Colonic mucosa (tissue), 4 donors: ENCODE data around the gene GPC5. TPM values are rescaled to one million over a fixed set of nuclear protein-coding genes. Genes with fewer than 3 reads are reported as not detected.

Experiments
- DNase-seq: peaks from one replicate; pipeline ENCODE4 v3.0.0-alpha.2; 2020
- H3K27ac ChIP-seq: fragments of 200-600 bp; one replicate; pipeline ENCODE4 v1.8.0; 2021
- H3K27me3 ChIP-seq: fragments of 200-600 bp; one replicate; pipeline ENCODE4 v1.8.0; 2021
- H3K36me3 ChIP-seq: fragments of 200-600 bp; one replicate; pipeline ENCODE4 v1.8.0; 2021
- H3K4me1 ChIP-seq: fragments of 200-600 bp; one replicate; pipeline ENCODE4 v1.8.0; 2021; ENCODE audit warnings: mild to moderate bottlenecking
- H3K4me3 ChIP-seq: fragments of 200-600 bp; one replicate; pipeline ENCODE4 v1.8.0; 2021
- H3K9ac ChIP-seq, 2 donors: one replicate each; pipeline ENCODE4 v1.7.0; 2013; ENCODE audit warnings: control low read depth in 2 of 2, low read depth in 2 of 2, low read length in 2 of 2
- H3K9me3 ChIP-seq: fragments of 200-600 bp; one replicate; pipeline ENCODE4 v1.8.0; 2021
- intact Hi-C: fragments of 100-400 bp; cut with DNase I; formaldehyde crosslinking; loops from one replicate; pipeline ENCODE4 v1.14.1; 2022
- total RNA-seq, 2 donors: library from RNA; stranded (reverse); fragmentation: NEBNext Ultra II Directional in 1 of 2; extraction: Animal tissue kit (Norgen Biotek cat#: 25700) in 1 of 2; gene quantifications; one replicate each; pipeline ENCODE4 v1.2.1, GENCODE V29; 2021
- TF ChIP-seq, protein P1 (sequence below): fragments of 200-600 bp; IDR thresholded peaks from one replicate; pipeline ENCODE4 v1.8.0; 2022; ENCODE audit warnings: antibody characterized with exemption, mild to moderate bottlenecking
- donor health status: healthy.
- donor health status: DM: no; HTN: no; CAD: no.
- donor health status: DM: no; HTN: no; CAD: no.

Gene GPC5
- total RNA-seq, 2 donors from 2014 or later = 0.42 TPM; not detected in 1

DNA sequence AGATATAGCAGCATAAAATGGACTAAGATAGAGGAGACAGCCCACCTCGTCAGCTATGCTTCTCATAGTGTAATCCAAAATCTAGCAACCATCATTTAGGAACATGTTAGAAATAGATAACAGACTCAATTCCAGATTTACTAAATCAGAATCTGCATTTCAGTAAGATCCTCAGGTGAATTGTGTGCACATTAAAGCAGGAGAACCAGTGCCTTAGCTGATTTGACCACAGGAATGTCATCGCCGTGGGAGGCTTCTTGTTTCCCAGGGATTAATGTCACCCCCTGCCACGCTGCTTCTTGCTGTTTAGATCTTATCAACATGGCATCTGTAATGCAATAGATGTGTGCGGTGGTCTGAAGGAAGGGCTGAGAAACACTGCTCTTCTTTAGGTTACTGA is 84.0 kb downstream of the GPC5 start:
- Histone ChIP-seq H3K36me3 (no peaks in the 10 kb centered on the region), H3K9ac (no peak overlapping the region), H3K27me3 (no peaks in the 10 kb centered on the region), H3K4me1 (no peaks in the 10 kb centered on the region), H3K4me3 (no peak overlapping the region), H3K9me3 (no peaks in the 10 kb centered on the region), H3K27ac (no peak overlapping the region)
- TF ChIP-seq, protein P1, sequence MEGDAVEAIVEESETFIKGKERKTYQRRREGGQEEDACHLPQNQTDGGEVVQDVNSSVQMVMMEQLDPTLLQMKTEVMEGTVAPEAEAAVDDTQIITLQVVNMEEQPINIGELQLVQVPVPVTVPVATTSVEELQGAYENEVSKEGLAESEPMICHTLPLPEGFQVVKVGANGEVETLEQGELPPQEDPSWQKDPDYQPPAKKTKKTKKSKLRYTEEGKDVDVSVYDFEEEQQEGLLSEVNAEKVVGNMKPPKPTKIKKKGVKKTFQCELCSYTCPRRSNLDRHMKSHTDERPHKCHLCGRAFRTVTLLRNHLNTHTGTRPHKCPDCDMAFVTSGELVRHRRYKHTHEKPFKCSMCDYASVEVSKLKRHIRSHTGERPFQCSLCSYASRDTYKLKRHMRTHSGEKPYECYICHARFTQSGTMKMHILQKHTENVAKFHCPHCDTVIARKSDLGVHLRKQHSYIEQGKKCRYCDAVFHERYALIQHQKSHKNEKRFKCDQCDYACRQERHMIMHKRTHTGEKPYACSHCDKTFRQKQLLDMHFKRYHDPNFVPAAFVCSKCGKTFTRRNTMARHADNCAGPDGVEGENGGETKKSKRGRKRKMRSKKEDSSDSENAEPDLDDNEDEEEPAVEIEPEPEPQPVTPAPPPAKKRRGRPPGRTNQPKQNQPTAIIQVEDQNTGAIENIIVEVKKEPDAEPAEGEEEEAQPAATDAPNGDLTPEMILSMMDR = no peak
- intact Hi-C loops = no loop called here
- DNase-seq = no peak

DNA sequence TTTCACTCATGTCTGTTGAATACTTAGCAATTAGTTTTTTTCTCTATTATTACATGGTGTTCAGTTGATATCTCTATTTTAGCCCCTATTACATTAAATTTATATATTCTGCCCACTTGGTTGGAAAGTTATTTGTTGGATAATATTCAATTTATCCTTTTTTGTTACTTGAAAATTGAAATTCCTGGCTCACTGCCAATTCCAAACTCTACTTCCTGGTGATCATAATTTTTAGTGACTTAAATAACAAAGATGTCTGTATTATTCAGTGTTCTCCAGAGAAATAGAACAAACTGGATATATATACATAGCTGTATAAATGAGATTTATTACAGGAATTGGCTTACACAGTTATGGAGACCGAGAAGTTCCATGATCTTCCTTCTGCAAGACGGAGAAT is 93.6 kb downstream of the GPC5 start:
- Histone ChIP-seq H3K4me1 (no peaks in the 10 kb centered on the region), H3K36me3 (no peaks in the 10 kb centered on the region), H3K27me3 (no peaks in the 10 kb centered on the region), H3K9me3 (no peaks in the 10 kb centered on the region), H3K27ac (no peak overlapping the region), H3K9ac (no peak overlapping the region), H3K4me3 (no peak overlapping the region)
- TF ChIP-seq, protein P1 = no peak
- intact Hi-C loops = no loop called here
- no peak for DNase-seq

DNA sequence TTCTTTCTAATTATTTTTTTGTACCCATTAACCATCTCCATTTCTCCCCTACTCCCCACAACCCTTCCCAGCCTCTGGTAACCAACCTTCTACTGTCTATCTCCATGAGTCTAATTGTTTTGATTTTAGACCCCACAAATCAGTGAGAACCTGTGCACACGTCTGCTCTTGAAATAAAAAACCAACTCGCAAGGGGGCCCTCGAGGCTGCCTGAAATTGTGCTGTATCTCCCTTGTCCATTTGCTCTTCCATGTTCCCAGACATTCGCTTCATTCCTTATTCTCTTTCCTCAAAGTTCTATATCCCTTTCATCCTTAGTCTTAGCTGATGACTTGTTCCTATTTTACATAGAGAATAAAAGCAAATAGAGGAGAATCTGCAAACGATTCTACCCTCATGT is 95.0 kb downstream of the GPC5 start:
- Histone ChIP-seq H3K4me3 (no peak overlapping the region), H3K9ac (no peak overlapping the region), H3K27me3 (no peaks in the 10 kb centered on the region), H3K4me1 (no peaks in the 10 kb centered on the region), H3K9me3 (no peaks in the 10 kb centered on the region), H3K27ac (no peak overlapping the region), H3K36me3 (no peaks in the 10 kb centered on the region)
- intact Hi-C loops = no loop called here
- TF ChIP-seq, protein P1 = no peak
- no peak for DNase-seq

DNA sequence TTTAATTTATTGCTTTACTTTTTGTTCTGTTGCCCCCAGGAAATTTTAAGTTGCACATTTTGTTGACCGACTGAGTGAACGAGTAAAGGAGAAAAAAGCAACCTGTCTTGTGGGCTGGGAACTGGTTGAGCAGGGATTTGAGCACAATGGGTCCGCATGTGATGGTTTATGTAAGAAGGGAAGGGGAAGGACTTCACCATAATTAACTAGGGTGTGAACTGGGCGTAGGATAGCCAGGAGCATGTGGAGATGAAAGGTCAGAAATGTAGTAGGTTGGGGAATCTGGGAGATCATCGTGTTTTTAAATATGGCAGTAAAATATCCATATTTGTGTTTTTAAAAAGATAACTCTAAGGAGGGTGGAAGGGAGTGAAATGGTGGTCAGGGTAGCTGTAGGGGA is 99.9 kb downstream of the GPC5 start:
- H3K4me1 ChIP-seq = no peaks in the 10 kb centered on the region
- no peaks in the 10 kb centered on the region for H3K27me3 ChIP-seq
- H3K9me3 ChIP-seq = no peaks in the 10 kb centered on the region
- TF ChIP-seq, protein P1 = no peak
- no peak for DNase-seq
- intact Hi-C loops = no loop called here
- H3K36me3 ChIP-seq = no peaks in the 10 kb centered on the region
- no peak overlapping the region for H3K27ac ChIP-seq
- H3K9ac ChIP-seq = no peak overlapping the region
- H3K4me3 ChIP-seq = no peak overlapping the region

DNA sequence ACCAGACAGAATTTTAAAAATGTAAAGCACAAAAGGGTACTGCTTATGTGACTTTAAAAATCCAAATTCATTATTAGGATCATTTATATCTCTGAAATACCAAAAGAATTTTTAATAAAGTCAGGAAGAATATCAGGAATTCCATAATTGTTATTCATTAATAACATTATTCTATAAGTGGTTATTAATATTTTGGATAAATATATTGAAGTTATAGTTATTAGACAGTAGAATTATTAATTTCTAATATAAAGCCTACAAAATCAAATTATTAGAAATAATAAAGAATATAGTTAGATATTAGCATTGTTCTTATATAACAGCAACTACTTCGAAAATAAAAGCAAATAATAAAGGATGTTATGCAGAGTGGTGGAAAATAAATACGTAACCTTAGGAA is 105.8 kb downstream of the GPC5 start:
- Histone ChIP-seq H3K36me3 (no peaks in the 10 kb centered on the region), H3K9ac (no peak overlapping the region), H3K4me3 (no peak overlapping the region), H3K4me1 (no peaks in the 10 kb centered on the region), H3K9me3 (no peaks in the 10 kb centered on the region), H3K27ac (no peak overlapping the region), H3K27me3 (no peaks in the 10 kb centered on the region)
- intact Hi-C loops = no loop called here
- TF ChIP-seq, protein P1 = no peak
- DNase-seq = no peak

DNA sequence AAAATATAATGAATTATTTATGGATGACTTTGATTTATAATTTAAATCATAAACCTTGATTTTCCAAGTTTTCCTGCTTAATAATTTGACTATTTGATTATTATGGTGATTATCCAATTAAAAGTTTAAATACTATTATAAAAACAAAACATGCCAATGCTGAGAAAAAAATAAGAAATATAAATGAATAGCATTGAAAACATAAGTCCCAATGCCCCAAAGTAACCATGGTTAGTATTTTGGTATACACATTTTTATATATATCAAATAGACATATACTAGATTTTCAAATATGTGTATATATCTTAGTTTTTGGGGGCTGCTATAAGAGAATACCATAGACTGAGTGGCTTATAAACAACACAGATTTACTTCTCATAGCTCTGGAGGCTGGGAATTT is 108.3 kb downstream of the GPC5 start:
- H3K27me3 ChIP-seq = no peaks in the 10 kb centered on the region
- intact Hi-C loops = no loop called here
- H3K4me1 ChIP-seq = no peaks in the 10 kb centered on the region
- no peak overlapping the region for H3K9ac ChIP-seq
- no peak for DNase-seq
- no peaks in the 10 kb centered on the region for H3K36me3 ChIP-seq
- H3K27ac ChIP-seq = no peak overlapping the region
- no peaks in the 10 kb centered on the region for H3K9me3 ChIP-seq
- no peak overlapping the region for H3K4me3 ChIP-seq
- TF ChIP-seq, protein P1 = no peak
